Mucosa of descending colon (tissue), 3 donors: ENCODE results near the gene FBXO41. TPM values are rescaled to one million over a fixed set of nuclear protein-coding genes. Genes with fewer than 3 reads are reported as not detected.

ENCODE experiments used
- ATAC-seq: fragments of 200-7000 bp; cut with Tn5 transposase; one replicate; pipeline ENCODE4 v1.9.1; 2020; ENCODE audit warnings: mild to moderate bottlenecking, moderate library complexity
- DNase-seq, 3 donors: peaks; one replicate each; pipeline ENCODE4 v3.0.0-alpha.2; 2020
- H3K36me3 ChIP-seq: fragments of 200-600 bp; one replicate; pipeline ENCODE4 v1.8.0; 2021; ENCODE audit warnings: low read depth, mild to moderate bottlenecking
- H3K4me1 ChIP-seq: fragments of 200-600 bp; one replicate; pipeline ENCODE4 v1.8.0; 2021; ENCODE audit warnings: low read depth, mild to moderate bottlenecking
- H3K4me3 ChIP-seq: fragments of 200-600 bp; one replicate; pipeline ENCODE4 v1.8.0; 2021; ENCODE audit warnings: mild to moderate bottlenecking
- H3K9me3 ChIP-seq: fragments of 200-600 bp; one replicate; pipeline ENCODE4 v1.8.0; 2021; ENCODE audit warnings: mild to moderate bottlenecking
- CTCF ChIP-seq: fragments of 200-600 bp; IDR thresholded peaks from one replicate; pipeline ENCODE4 v1.8.0; 2022; ENCODE audit warnings: antibody characterized with exemption, mild to moderate bottlenecking
- intact Hi-C, 2 donors: fragments of 100-400 bp; cut with DNase I in 1 of 2; cut with micrococcal nuclease in 1 of 2; formaldehyde crosslinking; loops; one replicate each; pipeline versions ENCODE4 v1.11.0 to v1.11.1; 2022; cut with DNase I, micrococcal nuclease
- total RNA-seq, 3 donors: library from RNA; stranded (reverse); fragmentation: NEBNext Ultra II Directional in 2 of 3; extraction: Animal tissue kit (Norgen Biotek cat#: 25700) in 2 of 3; gene quantifications; one replicate each; pipeline versions ENCODE4 v1.2.1 to v1.2.4, GENCODE V29; 2021 to 2023
- donor health status: DM: no; HTN: no; CAD: no; lungs with moderate emphysema.
- donor health status: DM: no; HTN: no; CAD: no.
- donor health status: DM: no; HTN: yes; CAD: no.

Gene FBXO41
- total RNA-seq, 3 donors from 2014 or later: 2.0 to 4.8 (median 2.9) TPM

- H3K36me3 ChIP-seq: no peaks in the 10 kb centered on the region
- H3K4me1 ChIP-seq: peaks cover 9% of the 10 kb centered on the region
- H3K4me3 ChIP-seq: no peak overlapping the region
- no peak for TF ChIP-seq CTCF
- ATAC-seq (no peak), DNase-seq (no peak)
- intact Hi-C loops: no loop called here
- H3K9me3 ChIP-seq: no peaks in the 10 kb centered on the region
Observed at GRCh38 chr2:73281244-73281643, 3.0 kb downstream of the FBXO41 start.

GRCh38 chr2:73279852-73280251 lies 4.4 kb downstream of the FBXO41 start:
- no peak for DNase-seq

GRCh38 chr2:73272270-73272669 lies 12.0 kb downstream of the FBXO41 start:
- Histone ChIP-seq H3K4me3 (no peak overlapping the region), H3K9me3 (no peaks in the 10 kb centered on the region), H3K36me3 (no peaks in the 10 kb centered on the region), H3K4me1 (peaks cover 10% of the 10 kb centered on the region)
- no peak for ATAC-seq
- no peak for TF ChIP-seq CTCF
- intact Hi-C loops: no loop called here
- DNase-seq: no peak

More at GRCh38 chr2:73279852-73280251, 4.4 kb downstream of the FBXO41 start:
- TF ChIP-seq CTCF: no peak
- Histone ChIP-seq H3K36me3 (no peaks in the 10 kb centered on the region), H3K4me3 (no peak overlapping the region), H3K9me3 (no peaks in the 10 kb centered on the region), H3K4me1 (peaks cover 8% of the 10 kb centered on the region)
- intact Hi-C loops: no loop called here
- ATAC-seq: no peak

- no peak for TF ChIP-seq CTCF
- no peaks in the 10 kb centered on the region for H3K36me3 ChIP-seq
- ATAC-seq: no peak
- intact Hi-C loops: no loop called here
- peak overlapping the region; percentile 17 for H3K4me3 ChIP-seq
- H3K9me3 ChIP-seq: no peaks in the 10 kb centered on the region
- no peak for DNase-seq
- peaks cover 10% of the 10 kb centered on the region for H3K4me1 ChIP-seq
Observed at GRCh38 chr2:73269686-73270465, 14.4 kb downstream of the FBXO41 start.

- Histone ChIP-seq H3K4me1 (peaks cover 10% of the 10 kb centered on the region), H3K36me3 (no peaks in the 10 kb centered on the region), H3K9me3 (no peaks in the 10 kb centered on the region), H3K4me3 (peak overlapping the region; percentile 17)
- ATAC-seq (peak; percentile 89), DNase-seq (peak; percentile 84 to 90 (median 85))
- TF ChIP-seq CTCF: no peak
- intact Hi-C loops: no loop called here
Observed at GRCh38 chr2:73268830-73269685, 15.2 kb downstream of the FBXO41 start.
